ENCODE measurements around the gene DYNLT1.
"Not testable (repeated sequence)": the region's sequence is repeated elsewhere in the genome, so short reads cannot be mapped to it uniquely, and the experiment has no call there.

Gene DYNLT1

DNA sequence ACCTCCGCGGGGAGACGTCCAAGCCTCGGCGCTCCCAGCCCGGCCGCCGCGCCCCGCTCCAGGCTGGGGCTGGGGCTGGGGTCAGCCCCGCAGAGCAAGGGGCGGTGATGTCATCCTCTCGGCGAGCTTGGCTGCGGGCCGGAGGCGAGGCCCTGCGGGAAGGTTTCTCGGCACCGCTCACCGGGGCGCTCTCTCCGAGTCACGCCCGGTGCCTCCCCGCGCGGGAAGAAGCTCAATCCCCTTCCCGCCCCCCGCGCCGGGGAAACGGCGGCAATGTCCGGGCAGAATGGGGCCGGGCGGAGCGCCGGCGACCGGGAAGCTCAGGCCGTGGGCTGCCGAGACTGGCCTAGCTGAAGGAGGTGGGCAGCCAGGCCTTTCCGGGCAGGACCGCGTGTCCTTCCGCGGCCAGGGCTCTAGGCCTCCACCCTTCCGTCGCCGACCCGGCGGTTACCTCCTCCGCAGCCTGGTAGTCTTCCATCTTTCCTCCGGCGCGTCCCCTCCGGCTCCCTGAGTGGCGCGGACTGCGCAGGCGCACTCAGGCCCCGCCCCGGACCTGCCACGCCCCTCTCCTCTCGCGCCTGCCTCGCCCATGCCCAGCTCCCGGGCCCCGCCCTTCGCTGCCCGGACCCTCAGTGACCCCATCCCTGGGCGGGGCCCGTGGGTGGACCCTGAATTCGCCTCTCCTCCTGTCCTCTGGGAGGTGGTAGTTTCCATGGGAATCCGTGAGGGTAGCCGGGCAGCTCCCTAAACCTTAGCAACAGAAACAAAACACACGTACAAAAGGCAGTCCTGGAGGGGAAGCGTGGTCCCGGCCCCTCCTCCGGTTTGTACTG, at the start of gene DYNLT1:
TSS of gene DYNLT1 (minus strand) at position 513 of the 833 bp plus-strand sequence. CDS start at position 478, 35 bp downstream.
- DNase-seq (ENCODE audit: low spot score), result peak; percentile 97

DNA sequence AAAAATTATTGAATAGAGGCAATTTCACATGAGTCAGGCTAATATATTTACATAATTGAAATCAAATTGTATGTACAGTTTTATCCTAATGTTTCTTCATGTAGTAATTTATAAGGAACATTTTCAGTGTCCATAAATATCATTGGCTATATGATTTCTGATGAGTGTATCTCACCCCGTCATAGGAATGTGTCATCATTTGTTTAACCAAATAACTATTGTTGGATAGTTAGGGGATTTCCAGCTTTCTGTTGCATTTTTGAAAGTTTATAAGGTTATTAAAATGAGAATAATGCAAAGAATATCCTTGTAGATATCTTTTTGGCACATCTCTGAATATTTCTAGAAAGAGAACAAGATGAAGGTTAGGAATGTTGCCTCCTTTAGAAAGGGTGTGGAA, 44.3 kb upstream of the DYNLT1 start:
- no peak for DNase-seq (ENCODE audit: low spot score)

DNA sequence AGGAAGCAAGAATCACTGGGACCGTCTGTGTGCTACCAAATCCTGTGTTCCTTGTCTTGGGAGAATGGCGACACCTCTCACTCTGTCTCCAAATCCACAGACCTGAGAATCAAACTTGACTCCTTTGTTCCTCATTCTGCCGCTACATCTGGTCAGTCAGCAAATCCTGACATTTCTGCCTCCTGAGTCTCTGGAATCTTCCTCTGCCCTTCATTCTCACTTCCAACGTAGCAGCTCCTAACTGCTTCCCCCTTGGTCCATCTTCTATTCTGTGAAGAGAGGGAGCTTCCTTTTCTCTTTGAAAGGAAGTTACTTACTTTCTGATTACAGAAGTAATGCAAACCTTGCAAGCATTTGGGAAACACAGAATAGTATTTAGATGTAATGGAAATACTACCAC, 43.0 kb upstream of the DYNLT1 start:
- no peak for DNase-seq (ENCODE audit: low spot score)

DNA sequence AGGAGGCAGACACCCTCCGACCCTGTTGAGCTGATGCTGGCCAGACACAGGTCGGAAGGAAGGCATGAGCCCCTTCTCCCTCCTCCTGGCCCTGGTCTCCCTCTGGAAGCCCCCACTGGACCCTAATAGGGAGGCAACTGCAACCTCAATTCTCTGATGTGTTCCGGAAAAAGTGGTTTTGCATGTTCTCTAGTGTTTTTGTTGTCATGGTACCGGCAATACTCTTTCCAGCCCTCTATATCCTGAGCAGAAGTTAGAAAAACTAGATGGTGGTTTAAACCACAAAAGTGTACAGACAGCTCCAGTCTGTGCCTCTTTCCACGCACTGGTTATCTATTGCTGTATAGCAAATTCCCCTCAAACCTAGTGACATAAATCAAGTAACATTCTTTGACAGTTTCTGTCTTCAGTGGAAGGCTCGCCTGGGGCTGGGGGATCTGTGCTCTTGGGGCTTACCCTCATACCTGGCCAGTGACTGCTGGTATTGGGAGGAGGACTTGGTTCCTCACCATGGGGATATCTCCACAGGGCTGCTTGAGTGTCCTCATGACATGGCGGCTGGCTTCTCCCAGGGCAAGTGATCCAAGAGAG, 42.3 kb upstream of the DYNLT1 start:
- DNase-seq (ENCODE audit: low spot score), result no peak

DNA sequence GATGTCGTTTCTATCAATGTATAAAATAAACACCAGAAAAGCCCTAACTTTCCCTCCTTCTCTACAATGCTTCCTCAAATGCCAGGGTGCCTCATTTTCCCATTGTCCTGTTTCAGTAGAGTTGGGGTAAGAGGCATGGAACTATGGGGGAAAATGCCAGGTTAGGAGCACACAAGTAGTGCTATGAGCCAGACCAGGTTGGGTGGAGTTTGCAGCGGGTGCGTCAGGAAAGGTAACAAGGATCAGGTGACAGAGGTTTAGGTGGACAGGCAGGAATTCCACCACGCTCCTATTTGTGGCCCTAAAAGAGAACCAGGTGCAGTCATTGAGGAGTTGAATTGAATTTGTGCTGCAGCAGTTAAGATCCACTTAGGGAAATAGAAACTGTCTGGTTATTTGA, 41.8 kb upstream of the DYNLT1 start:
- no peak for DNase-seq (ENCODE audit: low spot score)

DNA sequence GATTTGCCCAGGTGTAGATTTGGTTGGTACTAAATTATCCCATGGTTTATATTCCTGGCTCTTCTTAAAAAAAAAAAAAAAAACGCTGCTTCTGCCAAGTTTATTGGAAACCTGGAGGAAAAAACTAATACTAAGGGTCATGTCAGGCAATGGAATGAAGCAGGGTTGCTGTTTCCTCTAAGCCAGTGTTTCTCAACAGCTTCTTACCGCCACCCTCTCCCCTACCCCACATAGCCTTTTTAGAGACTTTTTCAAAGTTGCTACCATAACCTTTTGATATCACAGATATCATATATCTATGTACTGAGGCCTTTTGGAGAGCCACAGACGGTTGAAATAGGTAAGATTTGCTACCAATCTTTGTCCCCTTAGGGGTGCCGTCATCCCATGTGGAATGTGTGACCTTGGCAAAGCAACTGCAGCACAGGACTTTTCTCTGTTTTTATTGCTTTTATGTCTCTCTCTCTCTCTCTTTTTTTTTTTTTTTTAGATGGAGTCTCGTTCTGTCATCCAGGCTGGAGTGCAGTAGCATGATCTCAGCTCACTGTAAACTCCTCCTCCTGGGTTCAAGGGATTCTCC, 40.3 kb upstream of the DYNLT1 start:
- no peak for DNase-seq (ENCODE audit: low spot score)

DNA sequence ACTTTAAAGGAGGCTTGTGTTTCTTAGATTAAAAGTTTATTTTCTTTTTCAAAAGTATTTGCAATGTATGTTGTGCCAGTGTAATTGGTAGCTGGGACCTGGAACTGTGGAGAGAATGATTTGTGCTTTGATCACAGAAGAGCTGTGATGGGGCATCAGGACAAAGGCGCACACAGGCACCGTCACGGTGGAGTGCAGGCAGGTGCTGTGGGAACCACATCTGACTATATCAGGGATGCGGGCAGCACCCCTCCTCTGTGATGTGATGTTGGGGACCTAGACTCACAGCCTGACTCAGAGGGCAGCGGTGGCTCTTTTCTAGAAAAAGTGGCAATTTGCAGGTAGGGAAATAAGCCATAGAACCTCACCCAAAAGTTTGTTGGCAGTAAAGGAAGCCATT, 39.8 kb upstream of the DYNLT1 start:
- DNase-seq (ENCODE audit: low spot score), result no peak

DNA sequence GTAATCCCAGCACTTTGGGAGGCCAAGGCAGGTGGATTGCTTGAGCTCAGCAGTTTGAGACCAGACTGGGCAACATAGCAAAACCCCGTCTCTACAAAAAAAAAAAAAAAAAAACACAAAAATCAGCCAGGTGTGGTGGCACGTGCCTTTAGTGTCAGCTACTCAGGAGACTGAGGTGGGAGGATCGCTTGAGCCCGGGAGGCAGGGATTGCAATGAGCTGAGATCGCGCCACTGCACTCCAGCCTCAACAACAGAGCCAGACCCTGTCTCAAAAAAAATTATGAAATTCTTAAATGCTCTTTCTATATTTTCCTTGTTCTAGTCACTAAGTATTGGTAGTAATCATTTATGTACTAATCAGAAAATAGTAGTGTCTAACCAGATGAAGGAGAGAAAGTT, 35.9 kb upstream of the DYNLT1 start:
- DNase-seq (ENCODE audit: low spot score), result no peak

DNA sequence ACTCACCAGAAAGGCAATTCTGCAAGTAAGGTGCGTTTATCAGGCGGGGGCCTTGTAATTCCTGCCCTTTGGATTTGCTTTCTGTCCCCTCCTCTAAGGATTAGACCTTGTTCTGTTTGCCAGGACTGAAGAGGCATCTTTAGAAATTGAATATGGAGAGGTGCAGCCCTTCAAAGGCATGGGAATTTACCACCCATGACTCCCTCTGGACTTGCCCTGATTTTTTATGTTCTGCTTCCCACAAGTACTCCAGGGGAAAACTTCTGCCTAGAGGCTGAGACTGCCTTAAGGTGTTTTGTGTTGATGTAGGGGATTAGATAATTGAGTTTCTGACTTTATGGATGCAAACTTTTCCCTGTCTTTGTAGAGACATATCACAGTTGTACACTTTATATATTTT, 35.5 kb upstream of the DYNLT1 start:
- DNase-seq (ENCODE audit: low spot score), result no peak

DNA sequence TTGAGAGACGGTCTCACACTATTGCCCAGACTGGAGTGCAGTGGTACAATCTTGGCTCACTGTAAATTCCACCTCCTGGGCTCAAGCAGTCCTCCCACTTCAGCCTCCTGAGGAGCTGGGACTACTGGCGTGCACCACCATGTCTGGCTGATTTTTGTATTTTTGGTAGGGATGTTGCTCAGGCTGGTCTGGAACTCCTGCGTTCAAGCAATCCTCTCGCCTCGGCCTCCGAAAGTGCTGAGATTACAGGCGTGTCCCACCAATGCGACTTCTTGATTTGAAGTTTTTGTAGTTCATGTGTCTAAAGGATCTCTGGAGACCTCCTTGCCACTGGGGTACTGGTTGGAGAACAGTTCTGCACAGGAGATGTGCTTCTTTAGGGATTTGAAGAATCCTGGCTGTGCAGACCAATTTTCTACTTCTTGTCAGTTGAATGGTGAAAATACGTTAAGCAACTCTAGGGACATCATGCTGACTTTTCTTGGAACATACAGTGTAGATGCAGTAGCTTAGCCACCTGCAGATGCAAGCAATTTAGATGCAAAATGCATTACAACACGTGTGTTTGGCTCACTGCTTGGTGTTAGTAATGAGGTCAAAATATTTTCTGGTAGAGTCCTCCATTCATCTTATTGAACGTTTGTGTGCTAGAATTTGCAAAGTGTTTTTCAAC, 33.5 kb upstream of the DYNLT1 start:
- DNase-seq (ENCODE audit: low spot score), result no peak

DNA sequence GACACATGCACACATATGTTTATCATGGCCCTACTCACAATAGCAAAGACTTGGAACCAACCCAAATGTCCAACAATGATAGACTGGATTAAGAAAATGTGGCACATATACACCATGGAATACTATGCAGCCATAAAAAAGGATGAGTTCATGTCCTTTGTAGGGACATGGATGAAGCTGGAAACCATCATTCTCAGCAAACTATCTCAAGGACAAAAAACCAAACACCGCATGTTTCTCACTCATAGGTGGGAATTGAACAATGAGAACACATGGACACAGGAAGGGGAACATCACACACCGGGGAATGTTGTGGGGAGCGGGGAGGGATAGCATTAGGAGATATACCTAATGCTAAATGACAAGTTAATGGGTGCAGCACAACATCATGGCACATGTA, 32.6 kb upstream of the DYNLT1 start:
- not testable (repeated sequence) for DNase-seq (ENCODE audit: low spot score)

DNA sequence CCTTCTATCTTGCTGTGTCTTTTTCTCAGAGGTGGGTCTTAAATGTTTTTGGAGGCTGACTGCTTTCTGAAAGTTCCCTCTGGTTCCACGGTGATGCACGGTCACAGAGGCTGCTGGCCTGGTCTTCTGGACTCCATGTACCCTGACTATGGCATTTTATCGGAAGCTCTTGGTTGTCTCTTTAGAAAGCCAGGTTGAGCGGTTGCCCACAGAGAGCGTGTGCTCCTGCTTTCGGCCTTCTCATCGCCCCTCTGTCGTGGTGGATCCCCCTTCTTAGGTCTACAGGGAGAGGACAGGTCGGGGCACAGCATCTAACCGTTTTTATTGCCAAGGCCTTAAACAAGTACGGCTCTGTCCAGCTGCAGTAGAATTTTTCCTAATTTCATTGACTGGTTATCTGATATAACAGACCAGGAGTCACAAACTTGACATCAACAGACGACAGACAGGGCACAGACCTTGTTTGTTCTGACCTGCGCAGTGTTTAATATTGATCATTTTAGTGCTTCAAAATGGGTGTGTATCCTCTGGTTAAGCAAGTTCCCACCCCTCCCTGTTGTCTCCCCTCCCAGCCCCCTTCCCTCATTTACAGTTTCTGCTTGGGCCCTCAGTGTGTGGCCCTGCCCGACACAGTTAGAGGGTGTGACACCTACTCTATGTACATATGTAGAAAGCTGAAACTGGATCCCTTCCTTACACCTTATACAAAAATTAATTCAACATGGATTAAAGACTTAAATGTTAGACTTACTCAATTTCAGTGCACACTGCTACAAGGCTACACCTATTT, 30.0 kb upstream of the DYNLT1 start:
- DNase-seq (ENCODE audit: low spot score), result no peak

DNA sequence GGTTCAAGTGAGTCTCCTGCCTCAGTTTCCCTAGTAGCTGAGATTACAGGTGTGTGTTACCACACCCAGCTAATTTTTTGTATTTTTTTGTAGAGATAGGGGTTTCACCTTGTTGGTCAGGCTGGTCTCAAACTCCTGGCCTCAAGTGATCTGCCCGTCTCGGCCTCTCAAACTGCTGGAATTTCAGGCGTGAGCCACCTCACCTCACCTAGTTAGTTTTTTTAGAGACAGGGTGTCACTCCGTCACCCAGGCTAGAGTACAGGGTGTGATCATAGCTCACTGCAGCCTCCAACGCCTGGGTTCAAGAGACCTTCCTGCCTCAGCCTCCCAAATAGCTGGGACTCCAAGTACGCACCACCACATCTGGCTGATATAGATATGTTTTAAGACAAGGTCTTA, 28.2 kb upstream of the DYNLT1 start:
- DNase-seq (ENCODE audit: low spot score), result no peak

DNA sequence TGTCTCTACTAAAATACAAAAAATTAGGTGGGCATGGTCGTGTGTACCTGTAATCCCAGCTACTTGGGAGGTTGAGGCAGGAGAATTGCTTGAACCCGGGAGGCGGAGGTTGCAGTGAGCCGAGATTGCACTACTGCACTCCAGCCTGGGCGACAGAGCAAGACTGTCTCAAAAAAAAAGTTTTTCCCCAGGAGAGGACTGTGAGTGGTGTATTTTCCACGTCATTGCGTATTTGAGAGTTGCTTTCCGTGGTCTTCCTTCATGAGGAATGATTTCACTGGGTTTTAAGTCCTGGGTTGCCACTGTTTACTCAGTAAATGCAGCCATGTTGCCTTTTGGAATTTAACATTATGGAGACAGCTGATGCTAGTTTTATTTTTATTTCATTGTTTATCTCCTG, 27.6 kb upstream of the DYNLT1 start:
- not testable (repeated sequence) for DNase-seq (ENCODE audit: low spot score)

DNA sequence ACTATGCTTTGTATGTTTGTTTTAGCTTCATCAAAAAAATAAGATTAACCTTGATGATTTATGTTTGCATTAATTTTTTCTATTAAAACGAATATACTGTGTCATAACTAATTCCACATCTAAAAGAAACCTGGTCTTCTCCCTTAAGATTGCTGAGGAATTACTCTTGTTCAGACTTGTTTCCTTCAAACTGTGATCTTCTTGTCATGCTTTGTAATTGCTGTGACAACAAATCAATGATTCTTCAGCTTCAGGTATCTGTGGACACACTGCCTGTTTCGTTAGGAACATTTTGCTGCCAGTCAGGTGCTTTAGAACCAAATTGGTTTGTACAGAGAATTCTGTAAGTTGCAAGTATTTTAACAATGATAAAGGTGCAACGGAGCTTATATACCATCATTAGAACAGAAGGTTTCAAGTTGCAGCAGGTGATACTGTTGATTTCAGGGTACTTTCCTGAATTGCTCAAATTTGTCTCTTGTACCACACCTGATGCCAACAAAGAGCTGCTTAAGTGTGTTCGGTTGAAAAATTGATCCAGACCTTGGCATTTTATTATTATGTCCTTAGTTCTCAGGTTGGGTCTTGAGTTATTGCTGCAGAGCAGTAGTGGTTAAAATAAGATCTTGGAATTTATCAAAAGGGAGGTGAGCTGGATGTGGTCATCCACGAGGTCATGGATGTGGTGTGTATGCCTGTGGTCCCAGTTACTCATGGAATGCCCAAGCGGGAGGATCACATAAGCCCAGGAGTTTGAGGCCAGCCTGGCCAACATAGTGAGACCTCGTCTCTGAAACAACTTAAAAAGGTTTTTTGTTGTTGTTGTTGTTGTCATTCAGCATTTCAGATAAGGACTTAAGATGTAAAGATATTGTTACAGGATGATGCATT, 24.8 kb upstream of the DYNLT1 start:
- DNase-seq (ENCODE audit: low spot score), result no peak

DNA sequence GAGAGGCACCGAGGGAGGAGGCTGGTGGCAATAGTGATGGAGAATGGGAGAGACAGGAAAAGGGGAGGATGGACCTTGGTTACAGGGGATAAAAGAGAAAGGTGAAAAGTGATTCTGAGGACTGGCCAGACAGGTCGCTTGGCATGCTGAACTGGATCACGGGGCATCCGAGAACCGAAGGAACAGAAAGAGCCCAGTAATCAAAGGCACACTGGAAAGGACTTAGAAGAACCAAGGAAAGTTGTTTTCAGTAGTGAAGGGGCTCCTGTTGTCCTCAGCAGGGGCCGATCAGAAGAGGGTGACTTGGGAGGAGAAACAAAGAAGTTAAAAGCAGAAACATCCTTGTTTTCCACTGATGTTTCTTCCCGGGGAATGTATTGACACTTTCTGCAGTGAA, 24.2 kb upstream of the DYNLT1 start:
- no peak for DNase-seq (ENCODE audit: low spot score)

DNA sequence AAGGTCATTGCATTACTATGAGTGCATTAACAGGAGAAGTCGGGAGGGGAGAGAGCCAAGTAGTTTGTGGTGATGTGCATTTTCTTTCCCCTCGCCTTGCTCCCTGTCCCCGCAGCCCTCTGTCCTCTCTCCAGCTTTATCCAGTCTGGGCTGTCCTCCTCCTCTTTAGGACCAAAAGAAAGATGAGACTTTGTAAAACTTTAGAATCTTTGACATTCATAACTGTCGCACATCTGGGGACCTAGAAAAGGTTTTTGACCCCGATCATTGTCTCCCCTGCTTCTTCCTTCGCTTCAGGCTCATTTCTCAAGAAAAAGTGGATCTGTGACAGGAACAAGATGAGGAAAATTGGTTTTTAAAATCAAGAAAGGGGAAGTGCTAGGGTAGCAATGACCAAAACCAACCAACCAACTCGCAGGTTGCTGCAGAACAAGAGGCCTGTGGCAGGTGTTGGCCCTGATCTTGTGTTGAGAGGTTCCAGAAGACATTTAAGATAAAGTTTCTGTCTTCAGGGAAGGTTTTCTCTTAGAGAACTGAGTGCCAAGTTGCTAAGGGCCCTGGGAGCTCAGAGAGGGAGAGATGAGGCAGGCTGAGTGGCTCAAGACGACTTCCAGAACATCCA, 22.9 kb upstream of the DYNLT1 start:
- DNase-seq (ENCODE audit: low spot score), result no peak

DNA sequence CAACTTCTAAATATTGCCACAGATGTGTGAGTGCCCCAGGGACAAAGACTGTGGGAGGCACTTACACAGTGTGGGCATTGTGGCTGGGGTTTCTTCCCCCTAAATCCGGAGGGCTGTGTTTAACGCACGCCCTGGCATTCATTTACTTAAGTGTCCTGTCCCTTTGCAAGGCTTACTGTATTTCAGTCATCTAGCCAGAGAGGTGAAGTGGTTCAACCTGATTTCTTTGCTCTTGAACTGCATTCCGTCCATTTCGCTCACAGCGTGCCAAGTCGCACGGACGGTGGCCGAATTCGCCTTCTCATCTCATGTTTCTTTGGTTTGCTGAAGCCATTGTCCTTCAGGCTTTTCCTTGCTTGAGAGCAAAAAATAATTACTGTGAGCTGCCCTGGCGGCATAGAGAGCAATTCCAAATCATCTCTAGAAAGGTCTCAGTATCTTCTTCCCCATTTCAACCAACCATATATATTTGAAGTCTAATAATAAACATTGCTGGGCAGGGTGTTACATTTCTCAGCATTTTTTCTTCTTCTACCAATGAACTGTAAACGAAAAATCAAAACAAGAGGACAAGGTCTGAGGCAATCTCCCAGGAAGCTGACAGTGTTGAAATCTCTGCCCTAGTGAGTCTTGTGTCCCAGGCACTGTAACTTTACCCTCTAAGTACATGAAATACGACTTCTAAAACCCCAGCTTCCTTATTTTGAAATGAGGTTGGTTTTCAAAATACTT, 22.3 kb upstream of the DYNLT1 start:
- DNase-seq (ENCODE audit: low spot score), result no peak

DNA sequence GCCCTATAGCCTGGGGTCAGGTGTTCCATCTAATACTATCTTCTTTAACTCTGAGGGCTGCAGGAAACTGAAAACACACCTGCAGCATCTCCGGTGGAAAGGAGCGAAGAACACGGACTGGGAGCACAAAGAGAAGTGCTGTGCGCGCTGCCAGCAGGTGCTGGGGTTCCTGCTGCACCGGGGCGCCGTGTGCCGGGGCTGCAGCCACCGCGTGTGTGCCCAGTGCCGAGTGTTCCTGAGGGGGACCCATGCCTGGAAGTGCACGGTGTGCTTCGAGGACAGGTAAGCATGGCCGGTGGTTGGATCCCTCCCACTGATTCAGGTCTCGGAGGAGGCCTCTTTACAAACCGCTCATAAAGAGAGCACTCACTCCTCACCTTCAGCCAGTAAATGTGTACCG, 20.8 kb upstream of the DYNLT1 start:
- DNase-seq (ENCODE audit: low spot score), result no peak

DNA sequence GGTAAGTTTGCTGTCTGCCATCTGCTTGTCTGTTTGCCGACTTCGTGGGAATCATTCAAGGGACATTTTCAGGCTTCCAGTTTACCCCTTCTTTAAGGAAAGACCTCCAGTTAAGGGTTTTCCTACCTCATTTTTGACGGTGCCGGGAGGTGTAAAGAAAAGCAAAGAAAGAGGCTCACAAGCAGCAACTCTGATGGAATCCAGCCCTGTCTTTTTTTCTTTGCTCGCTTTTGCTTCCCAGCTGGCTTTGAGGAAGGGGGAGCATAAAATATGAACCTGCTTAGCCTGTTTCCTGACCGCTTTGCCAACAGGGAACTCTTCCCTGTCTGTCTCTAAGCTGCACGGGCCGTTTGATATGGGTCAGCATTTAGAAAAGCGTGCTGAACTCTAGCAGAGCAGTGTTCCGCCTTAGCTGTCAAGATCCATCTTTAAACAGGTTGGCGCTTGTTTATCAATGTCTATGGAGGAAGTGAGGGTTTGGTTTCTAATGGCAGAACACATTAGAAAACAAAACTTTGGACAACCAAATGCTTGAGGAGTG, 19.2 kb upstream of the DYNLT1 start:
- DNase-seq (ENCODE audit: low spot score), result no peak

All from left forelimb (tissue), 1 donor.